Mammary epithelial cell (primary cell): ENCODE data around the gene ARHGEF12.

Experiments used
- EZH2 ChIP-seq: IDR thresholded peaks from 2 replicates; pipeline ENCODE4 v1.6.1; 2012; ENCODE audit warnings: low read length, inconsistent platforms, borderline replicate concordance
- TF ChIP-seq, protein P1 (sequence below), 2 donors: IDR thresholded peaks in 1 of 2; conservative IDR thresholded peaks in 1 of 2; 2 replicates each; pipeline ENCODE4 v1.5.1; 2011 to 2012; ENCODE audit warnings: inconsistent platforms in 2 of 2, low read length in 2 of 2, mild to moderate bottlenecking in 2 of 2, control low read depth in 1 of 2, low read depth in 1 of 2; ENCODE audit not compliant: insufficient read depth in 1 of 2; ENCODE audit errors: extremely low read depth in 1 of 2

DNA sequence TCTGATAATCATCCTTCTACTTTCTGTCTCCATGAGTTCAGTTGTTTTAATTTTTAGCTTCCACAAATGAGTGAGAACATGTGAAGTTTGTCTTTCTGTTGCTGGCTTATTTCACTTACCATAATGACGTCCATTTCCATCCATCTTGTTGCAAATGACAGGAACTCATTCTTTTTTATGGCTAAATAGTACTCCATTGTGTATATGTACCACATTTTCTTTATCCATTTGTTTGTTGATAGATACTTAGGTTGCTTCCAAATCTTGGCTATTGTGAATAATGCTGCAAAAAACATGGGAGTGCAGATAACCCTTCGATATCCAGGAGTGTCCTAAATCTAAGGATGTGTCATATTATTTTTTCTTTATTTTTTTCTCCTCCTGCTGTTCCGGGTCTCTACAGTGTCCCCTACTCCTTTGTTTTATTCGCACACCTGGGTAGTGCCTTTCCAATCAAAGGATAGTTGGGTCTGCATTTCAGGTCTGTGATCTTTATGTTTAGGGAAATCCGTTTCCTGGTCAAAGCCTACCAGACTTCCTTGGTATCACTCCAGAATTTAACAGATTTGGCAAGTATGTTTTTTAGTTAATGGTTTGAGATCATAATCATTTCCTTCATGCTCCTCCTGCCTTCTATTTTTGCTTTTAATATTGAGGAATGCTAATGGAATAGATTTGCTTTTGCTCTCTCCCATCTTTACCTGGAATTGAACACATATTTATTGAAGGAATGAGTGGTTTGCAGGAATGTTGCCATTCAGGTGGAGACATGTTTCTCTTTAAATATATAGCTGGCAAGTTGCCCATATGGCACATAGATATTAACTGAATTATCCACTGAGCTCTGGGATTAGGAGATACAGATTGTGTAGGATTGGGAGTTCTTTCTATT is 53.7 kb downstream of the ARHGEF12 start:
- TF ChIP-seq EZH2: no peak
- TF ChIP-seq, protein P1, sequence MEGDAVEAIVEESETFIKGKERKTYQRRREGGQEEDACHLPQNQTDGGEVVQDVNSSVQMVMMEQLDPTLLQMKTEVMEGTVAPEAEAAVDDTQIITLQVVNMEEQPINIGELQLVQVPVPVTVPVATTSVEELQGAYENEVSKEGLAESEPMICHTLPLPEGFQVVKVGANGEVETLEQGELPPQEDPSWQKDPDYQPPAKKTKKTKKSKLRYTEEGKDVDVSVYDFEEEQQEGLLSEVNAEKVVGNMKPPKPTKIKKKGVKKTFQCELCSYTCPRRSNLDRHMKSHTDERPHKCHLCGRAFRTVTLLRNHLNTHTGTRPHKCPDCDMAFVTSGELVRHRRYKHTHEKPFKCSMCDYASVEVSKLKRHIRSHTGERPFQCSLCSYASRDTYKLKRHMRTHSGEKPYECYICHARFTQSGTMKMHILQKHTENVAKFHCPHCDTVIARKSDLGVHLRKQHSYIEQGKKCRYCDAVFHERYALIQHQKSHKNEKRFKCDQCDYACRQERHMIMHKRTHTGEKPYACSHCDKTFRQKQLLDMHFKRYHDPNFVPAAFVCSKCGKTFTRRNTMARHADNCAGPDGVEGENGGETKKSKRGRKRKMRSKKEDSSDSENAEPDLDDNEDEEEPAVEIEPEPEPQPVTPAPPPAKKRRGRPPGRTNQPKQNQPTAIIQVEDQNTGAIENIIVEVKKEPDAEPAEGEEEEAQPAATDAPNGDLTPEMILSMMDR (conservative IDR thresholded peaks at IDR 0.05 in 1 of 2, IDR thresholded peaks at IDR 0.05 in 1 of 2; ENCODE audit: extremely low read depth in 1 of 2, insufficient read depth in 1 of 2, low read depth in 1 of 2, low read length in 2 of 2): no peak
